Gastroesophageal sphincter (tissue), 4 donors: ENCODE results near the gene MS4A18. TPM values are rescaled to one million over a fixed set of nuclear protein-coding genes. Genes with fewer than 3 reads are reported as not detected.

ENCODE experiments used
- ATAC-seq: fragments of 150-250 bp; one replicate; pipeline ENCODE4 v1.9.1; 2016; ENCODE audit warnings: mild to moderate bottlenecking, moderate library complexity
- H3K27ac ChIP-seq, 4 donors: fragments of 200-600 bp; sonication (generic) in 3 of 4; 1 replicate in 3 of 4; 2 replicates in 1 of 4; pipeline ENCODE4 v1.5.1; 2016 to 2019
- H3K27me3 ChIP-seq: fragments of 200-600 bp; sonication (generic); one replicate; pipeline ENCODE4 v1.5.1; 2019
- H3K36me3 ChIP-seq, 2 donors: fragments of 200-600 bp; sonication (generic); one replicate each; pipeline ENCODE4 v1.5.1; 2019; ENCODE audit warnings: control low read depth in 1 of 2
- H3K4me1 ChIP-seq, 3 donors: fragments of 200-600 bp; sonication (generic); 1 replicate in 2 of 3; 2 replicates in 1 of 3; pipeline ENCODE4 v1.5.1; 2016 to 2019; ENCODE audit warnings: control low read depth in 2 of 3
- H3K4me3 ChIP-seq, 2 donors: fragments of 200-600 bp; sonication (generic); one replicate each; pipeline ENCODE4 v1.5.1; 2019; ENCODE audit warnings: mild to moderate bottlenecking in 1 of 2, moderate library complexity in 1 of 2
- H3K9me3 ChIP-seq, 3 donors: fragments of 200-600 bp; sonication (generic); one replicate each; pipeline ENCODE4 v1.5.1; 2017 to 2019; ENCODE audit warnings: control low read depth in 2 of 3
- EP300 ChIP-seq: sonication (generic); formaldehyde crosslinking; IDR thresholded peaks from one replicate; pipeline ENCODE4 v1.6.1; 2017; ENCODE audit warnings: antibody characterized with exemption, mild to moderate bottlenecking
- POLR2A ChIP-seq, 2 donors: fragments of 450-650 bp; IDR thresholded peaks; one replicate each; pipeline ENCODE4 v1.6.1; 2017; ENCODE audit warnings: antibody characterized with exemption in 2 of 2, mild to moderate bottlenecking in 2 of 2, moderate library complexity in 1 of 2
- POLR2AphosphoS5 ChIP-seq: sonication (generic); formaldehyde crosslinking; IDR thresholded peaks from one replicate; pipeline ENCODE4 v1.6.1; 2017; ENCODE audit warnings: antibody characterized with exemption
- WGBS, 2 donors: methylation state at CpG; one replicate each; pipeline ENCODE4 v1.1.5; 2018; ENCODE audit warnings: low coverage in 1 of 2; 5-methylcytosine and 5-hydroxymethylcytosine counted together
- total RNA-seq, 4 donors: library from RNA; depleted of rRNA; stranded (reverse); fragments of >200 nt; gene quantifications; one replicate each; pipeline ENCODE4 v1.1.0, GENCODE V29; 2016
- TF ChIP-seq, protein P1 (sequence below), 4 experiments: fragments of 200-600 bp in 2 of 4; fragments of 450-650 bp in 2 of 4; sonication (generic) in 1 of 4; IDR thresholded peaks; one replicate each; pipeline ENCODE4 v1.5.1; 2017 to 2019; ENCODE audit warnings: antibody characterized with exemption in 4 of 4, mild to moderate bottlenecking in 2 of 4, moderate library complexity in 2 of 4

MS4A18 gene
- total RNA-seq, 4 donors from 2014 or later: not detected

DNA sequence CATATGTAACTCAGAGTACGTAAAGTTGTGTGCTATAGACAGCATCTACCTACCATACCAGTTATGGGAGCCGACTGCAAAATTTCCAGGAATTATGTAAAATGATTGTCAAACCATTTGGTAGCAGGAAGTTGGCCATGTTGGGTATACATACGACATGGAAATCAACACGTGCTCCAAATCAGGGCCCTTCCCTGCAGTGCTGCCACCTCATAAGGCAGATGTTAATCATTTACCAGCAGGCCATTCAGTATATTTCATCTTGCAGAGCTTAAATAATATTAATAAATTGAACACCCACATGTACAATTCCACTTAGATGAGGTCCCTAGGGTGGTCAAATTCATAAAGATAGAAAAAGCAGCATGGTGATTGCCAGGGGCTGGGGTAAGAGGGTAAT lies 9.8 kb downstream of the MS4A18 start:
- no peak overlapping the region for H3K4me3 ChIP-seq
- no peaks in the 10 kb centered on the region for H3K36me3 ChIP-seq
- no peaks in the 10 kb centered on the region for H3K9me3 ChIP-seq
- WGBS, 2 donors: 86 to 87% methylated on average over 4 of the region's 4 CpGs
- peaks cover 10% of the 10 kb centered on the region for H3K27me3 ChIP-seq
- ATAC-seq: no peak
- TF ChIP-seq, protein P1, sequence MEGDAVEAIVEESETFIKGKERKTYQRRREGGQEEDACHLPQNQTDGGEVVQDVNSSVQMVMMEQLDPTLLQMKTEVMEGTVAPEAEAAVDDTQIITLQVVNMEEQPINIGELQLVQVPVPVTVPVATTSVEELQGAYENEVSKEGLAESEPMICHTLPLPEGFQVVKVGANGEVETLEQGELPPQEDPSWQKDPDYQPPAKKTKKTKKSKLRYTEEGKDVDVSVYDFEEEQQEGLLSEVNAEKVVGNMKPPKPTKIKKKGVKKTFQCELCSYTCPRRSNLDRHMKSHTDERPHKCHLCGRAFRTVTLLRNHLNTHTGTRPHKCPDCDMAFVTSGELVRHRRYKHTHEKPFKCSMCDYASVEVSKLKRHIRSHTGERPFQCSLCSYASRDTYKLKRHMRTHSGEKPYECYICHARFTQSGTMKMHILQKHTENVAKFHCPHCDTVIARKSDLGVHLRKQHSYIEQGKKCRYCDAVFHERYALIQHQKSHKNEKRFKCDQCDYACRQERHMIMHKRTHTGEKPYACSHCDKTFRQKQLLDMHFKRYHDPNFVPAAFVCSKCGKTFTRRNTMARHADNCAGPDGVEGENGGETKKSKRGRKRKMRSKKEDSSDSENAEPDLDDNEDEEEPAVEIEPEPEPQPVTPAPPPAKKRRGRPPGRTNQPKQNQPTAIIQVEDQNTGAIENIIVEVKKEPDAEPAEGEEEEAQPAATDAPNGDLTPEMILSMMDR (IDR thresholded peaks at IDR 0.05): no peak
- no peak for TF ChIP-seq EP300
- no peak for TF ChIP-seq POLR2A (IDR thresholded peaks at IDR 0.05)
- no peak for TF ChIP-seq POLR2AphosphoS5
- H3K27ac ChIP-seq: no peak overlapping the region
- no peaks in the 10 kb centered on the region for H3K4me1 ChIP-seq

GRCh38 chr11:60739114-60739513 lies 14.6 kb downstream of the MS4A18 start:
- TF ChIP-seq, protein P1 (IDR thresholded peaks at IDR 0.05): no peak
- no peak for TF ChIP-seq POLR2A (IDR thresholded peaks at IDR 0.05)
- TF ChIP-seq EP300: no peak
- Histone ChIP-seq H3K4me1 (no peaks in the 10 kb centered on the region), H3K27me3 (peaks cover 26% of the 10 kb centered on the region), H3K4me3 (no peak overlapping the region), H3K9me3 (peaks cover 0 to 25% (median 0%) of the 10 kb centered on the region in 3 donors), H3K36me3 (no peaks in the 10 kb centered on the region), H3K27ac (no peak overlapping the region)
- 40 to 80% methylated on average over 1 to 4 of the region's 7 CpGs for WGBS, 2 donors
- ATAC-seq: no peak

- no peak overlapping the region for H3K4me3 ChIP-seq
- peaks cover 26% of the 10 kb centered on the region for H3K27me3 ChIP-seq
- TF ChIP-seq POLR2AphosphoS5 (no peak), EP300 (no peak), POLR2A (IDR thresholded peaks at IDR 0.05) (no peak)
- TF ChIP-seq, protein P1 (IDR thresholded peaks at IDR 0.05): no peak
- H3K9me3 ChIP-seq: peaks cover 0 to 25% (median 0%) of the 10 kb centered on the region in 3 donors
- H3K4me1 ChIP-seq: no peaks in the 10 kb centered on the region
- H3K36me3 ChIP-seq: no peaks in the 10 kb centered on the region
- no peak for ATAC-seq
- no peak overlapping the region for H3K27ac ChIP-seq
Observed at GRCh38 chr11:60740573-60740972, 16.1 kb downstream of the MS4A18 start.

GRCh38 chr11:60741421-60741820 lies 16.9 kb downstream of the MS4A18 start:
- no CpG with 5 or more reads among the region's 3 CpGs for WGBS, 2 donors

GRCh38 chr11:60743058-60743457 lies 18.5 kb downstream of the MS4A18 start:
- H3K4me1 ChIP-seq: no peaks in the 10 kb centered on the region
- H3K27ac ChIP-seq: no peak overlapping the region
- no peak for ATAC-seq
- H3K4me3 ChIP-seq: no peak overlapping the region
- TF ChIP-seq, protein P1 (IDR thresholded peaks at IDR 0.05): no peak
- no peak for TF ChIP-seq POLR2AphosphoS5
- peaks cover 22% of the 10 kb centered on the region for H3K27me3 ChIP-seq
- WGBS, 2 donors: 82 to 100% methylated on average over 1 of the region's 1 CpG
- H3K9me3 ChIP-seq: peaks cover 0 to 25% (median 0%) of the 10 kb centered on the region in 3 donors
- no peaks in the 10 kb centered on the region for H3K36me3 ChIP-seq

More at GRCh38 chr11:60741421-60741820, 16.9 kb downstream of the MS4A18 start:
- TF ChIP-seq, protein P1 (IDR thresholded peaks at IDR 0.05): no peak
- no peak for TF ChIP-seq POLR2A (IDR thresholded peaks at IDR 0.05)
- no peak for TF ChIP-seq POLR2AphosphoS5
- no peak for TF ChIP-seq EP300
- Histone ChIP-seq H3K4me1 (no peaks in the 10 kb centered on the region), H3K27me3 (peaks cover 23% of the 10 kb centered on the region), H3K9me3 (peaks cover 0 to 25% (median 0%) of the 10 kb centered on the region in 3 donors), H3K27ac (no peak overlapping the region), H3K36me3 (no peaks in the 10 kb centered on the region), H3K4me3 (no peak overlapping the region)
- no peak for ATAC-seq
